K562 (cell line): Measurements from ENCODE around the gene TMOD2.

Source experiments
- CBX8 ChIP-seq: fragments of 200-600 bp; sonication (generic); IDR thresholded peaks from 2 replicates; pipeline ENCODE4 v1.6.1; 2012; ENCODE audit warnings: borderline replicate concordance, mixed run types, low read depth, mild to moderate bottlenecking, moderate library complexity, mixed read lengths, low read length, control low read depth, inconsistent platforms; ENCODE audit not compliant: poor library complexity, severe bottlenecking; ENCODE audit errors: extremely low read depth
- FOXK2 ChIP-seq, 2 experiments: fragments of 450-650 bp; IDR thresholded peaks in 1 of 2; conservative IDR thresholded peaks in 1 of 2; 2 replicates each; pipeline ENCODE4 v1.6.1; 2016; ENCODE audit warnings: low read depth in 2 of 2, mild to moderate bottlenecking in 1 of 2
- MAFK ChIP-seq: IDR thresholded peaks from 2 replicates; pipeline ENCODE4 v1.6.1; 2011; ENCODE audit warnings: low read length, improper control_type of control experiment
- ZNF347 ChIP-seq: fragments of 450-650 bp; formaldehyde crosslinking; IDR thresholded peaks from 2 replicates; pipeline ENCODE4 v1.4.0; 2020; ENCODE audit warnings: low read depth, mild to moderate bottlenecking, moderate library complexity
- TF ChIP-seq, protein P1 (sequence below), 2 experiments: fragments of 450-650 bp; IDR thresholded peaks; 2 replicates each; pipeline ENCODE4 v1.6.1; 2016
- TF ChIP-seq, protein P2 (sequence below): fragments of 200-800 bp; sonication (Bioruptor generic); IDR thresholded peaks from 2 replicates; pipeline ENCODE4 v1.6.1; 2017; ENCODE audit warnings: missing genetic modification characterization, missing compliant biosample characterization
- TF ChIP-seq, protein P3 (sequence below), 2 experiments: fragments of 450-650 bp; IDR thresholded peaks; 2 replicates each; pipeline ENCODE4 v1.6.1; 2016; ENCODE audit warnings: mild to moderate bottlenecking in 2 of 2, borderline replicate concordance in 1 of 2, low read depth in 1 of 2, moderate library complexity in 1 of 2
- TF ChIP-seq, protein P4 (sequence below): sonication (generic); formaldehyde crosslinking; IDR thresholded peaks from 2 replicates; pipeline ENCODE4 v1.9.0; 2022; ENCODE audit warnings: mild to moderate bottlenecking, missing genetic modification reagents
- TF ChIP-seq, protein P5 (sequence below): fragments of 250-450 bp; sonication (Bioruptor Pico); IDR thresholded peaks from 2 replicates; pipeline ENCODE4 v1.8.0; 2022; ENCODE audit warnings: moderate library complexity, mild to moderate bottlenecking, inconsistent platforms

DNA sequence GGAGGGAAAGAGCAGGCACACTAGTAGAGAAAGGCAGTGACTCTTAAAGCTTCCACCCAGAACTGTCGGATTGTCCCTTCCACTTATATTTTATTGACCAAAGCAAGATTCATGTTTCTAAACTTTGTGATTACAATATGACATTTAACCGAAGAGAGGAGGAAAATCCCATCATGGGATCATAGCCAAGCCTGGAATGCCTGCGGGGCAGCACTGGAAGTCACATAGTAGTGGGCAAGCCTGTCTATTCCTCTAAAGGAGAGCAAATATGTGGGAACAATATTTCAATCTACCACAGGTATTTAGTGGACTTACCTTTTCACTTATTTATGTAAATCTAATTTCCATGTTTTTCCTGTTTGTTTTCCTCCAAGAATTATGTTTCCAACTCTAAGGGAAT lies 74.3 kb downstream of the TMOD2 start:
- TF ChIP-seq, protein P1, sequence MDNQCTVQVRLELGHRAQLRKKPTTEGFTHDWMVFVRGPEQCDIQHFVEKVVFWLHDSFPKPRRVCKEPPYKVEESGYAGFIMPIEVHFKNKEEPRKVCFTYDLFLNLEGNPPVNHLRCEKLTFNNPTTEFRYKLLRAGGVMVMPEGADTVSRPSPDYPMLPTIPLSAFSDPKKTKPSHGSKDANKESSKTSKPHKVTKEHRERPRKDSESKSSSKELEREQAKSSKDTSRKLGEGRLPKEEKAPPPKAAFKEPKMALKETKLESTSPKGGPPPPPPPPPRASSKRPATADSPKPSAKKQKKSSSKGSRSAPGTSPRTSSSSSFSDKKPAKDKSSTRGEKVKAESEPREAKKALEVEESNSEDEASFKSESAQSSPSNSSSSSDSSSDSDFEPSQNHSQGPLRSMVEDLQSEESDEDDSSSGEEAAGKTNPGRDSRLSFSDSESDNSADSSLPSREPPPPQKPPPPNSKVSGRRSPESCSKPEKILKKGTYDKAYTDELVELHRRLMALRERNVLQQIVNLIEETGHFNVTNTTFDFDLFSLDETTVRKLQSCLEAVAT (IDR thresholded peaks at IDR 0.05): no peak
- TF ChIP-seq ZNF347 (CRISPR knock-in tag) (no peak), FOXK2 (conservative IDR thresholded peaks at IDR 0.05 in 1 of 2, IDR thresholded peaks at IDR 0.05 in 1 of 2; ENCODE audit: low read depth in 2 of 2) (no peak), CBX8 (no peak), MAFK (no peak)
- TF ChIP-seq, protein P2, sequence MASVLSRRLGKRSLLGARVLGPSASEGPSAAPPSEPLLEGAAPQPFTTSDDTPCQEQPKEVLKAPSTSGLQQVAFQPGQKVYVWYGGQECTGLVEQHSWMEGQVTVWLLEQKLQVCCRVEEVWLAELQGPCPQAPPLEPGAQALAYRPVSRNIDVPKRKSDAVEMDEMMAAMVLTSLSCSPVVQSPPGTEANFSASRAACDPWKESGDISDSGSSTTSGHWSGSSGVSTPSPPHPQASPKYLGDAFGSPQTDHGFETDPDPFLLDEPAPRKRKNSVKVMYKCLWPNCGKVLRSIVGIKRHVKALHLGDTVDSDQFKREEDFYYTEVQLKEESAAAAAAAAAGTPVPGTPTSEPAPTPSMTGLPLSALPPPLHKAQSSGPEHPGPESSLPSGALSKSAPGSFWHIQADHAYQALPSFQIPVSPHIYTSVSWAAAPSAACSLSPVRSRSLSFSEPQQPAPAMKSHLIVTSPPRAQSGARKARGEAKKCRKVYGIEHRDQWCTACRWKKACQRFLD (CRISPR knock-in tag): no peak
- TF ChIP-seq, protein P3, sequence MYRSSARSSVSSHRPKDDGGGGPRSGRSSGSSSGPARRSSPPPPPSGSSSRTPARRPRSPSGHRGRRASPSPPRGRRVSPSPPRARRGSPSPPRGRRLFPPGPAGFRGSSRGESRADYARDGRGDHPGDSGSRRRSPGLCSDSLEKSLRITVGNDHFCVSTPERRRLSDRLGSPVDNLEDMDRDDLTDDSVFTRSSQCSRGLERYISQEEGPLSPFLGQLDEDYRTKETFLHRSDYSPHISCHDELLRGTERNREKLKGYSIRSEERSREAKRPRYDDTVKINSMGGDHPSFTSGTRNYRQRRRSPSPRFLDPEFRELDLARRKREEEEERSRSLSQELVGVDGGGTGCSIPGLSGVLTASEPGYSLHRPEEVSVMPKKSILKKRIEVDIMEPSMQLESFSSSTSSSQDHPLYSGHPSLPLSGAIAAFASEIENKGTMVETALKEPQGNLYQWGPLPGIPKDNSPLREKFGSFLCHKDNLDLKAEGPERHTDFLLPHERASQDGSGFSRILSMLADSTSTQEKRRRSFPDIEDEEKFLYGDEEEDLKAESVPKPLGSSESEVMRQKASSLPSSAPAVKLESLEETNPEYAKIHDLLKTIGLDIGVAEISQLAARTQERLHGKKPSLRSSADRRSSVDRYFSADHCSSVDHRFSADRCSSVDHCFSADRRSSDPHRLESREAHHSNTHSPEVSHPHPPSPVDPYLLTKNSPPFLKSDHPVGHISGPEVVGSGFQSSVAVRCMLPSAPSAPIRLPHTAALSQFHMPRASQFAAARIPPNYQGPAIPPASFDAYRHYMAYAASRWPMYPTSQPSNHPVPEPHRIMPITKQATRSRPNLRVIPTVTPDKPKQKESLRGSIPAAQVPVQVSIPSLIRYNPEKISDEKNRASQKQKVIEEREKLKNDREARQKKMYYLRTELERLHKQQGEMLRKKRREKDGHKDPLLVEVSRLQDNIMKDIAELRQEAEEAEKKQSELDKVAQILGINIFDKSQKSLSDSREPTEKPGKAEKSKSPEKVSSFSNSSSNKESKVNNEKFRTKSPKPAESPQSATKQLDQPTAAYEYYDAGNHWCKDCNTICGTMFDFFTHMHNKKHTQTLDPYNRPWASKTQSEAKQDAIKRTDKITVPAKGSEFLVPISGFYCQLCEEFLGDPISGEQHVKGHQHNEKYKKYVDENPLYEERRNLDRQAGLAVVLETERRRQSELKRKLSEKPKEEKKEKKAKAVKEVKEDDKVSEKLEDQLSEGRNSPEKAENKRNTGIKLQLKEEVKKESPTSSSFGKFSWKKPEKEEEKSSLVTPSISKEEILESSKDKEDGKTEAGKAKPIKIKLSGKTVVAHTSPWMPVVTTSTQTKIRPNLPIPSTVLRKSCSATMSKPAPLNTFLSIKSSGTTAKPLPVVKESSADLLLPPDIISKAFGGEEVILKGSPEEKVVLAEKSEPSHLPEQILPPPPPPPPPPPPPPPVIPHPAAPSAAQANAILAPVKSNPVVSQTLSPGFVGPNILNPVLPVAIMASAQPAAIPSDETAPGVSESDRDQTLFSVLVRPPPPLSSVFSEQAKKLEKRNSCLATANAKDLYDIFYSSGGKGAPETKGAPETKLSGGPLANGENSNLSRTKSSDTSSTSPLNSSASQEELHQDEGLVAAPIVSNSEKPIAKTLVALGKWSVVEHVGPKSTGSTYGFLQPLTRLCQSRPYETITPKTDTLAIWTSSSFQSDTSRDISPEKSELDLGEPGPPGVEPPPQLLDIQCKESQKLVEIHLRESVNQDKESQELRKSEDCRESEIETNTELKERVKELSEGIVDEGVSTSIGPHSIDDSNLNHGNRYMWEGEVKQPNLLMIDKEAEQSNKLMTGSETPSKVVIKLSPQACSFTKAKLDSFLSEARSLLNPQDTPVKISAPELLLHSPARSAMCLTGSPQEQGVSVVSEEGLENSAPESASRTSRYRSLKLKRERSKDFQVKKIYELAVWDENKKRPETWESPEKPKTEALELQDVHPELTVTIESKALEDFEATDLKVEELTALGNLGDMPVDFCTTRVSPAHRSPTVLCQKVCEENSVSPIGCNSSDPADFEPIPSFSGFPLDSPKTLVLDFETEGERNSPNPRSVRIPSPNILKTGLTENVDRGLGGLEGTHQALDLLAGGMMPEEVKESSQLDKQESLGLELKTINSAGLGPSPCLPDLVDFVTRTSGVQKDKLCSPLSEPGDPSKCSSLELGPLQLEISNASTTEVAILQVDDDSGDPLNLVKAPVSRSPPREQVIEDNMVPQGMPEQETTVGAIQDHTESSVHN (IDR thresholded peaks at IDR 0.05; ENCODE audit: borderline replicate concordance in 1 of 2, low read depth in 1 of 2): no peak
- TF ChIP-seq, protein P4, sequence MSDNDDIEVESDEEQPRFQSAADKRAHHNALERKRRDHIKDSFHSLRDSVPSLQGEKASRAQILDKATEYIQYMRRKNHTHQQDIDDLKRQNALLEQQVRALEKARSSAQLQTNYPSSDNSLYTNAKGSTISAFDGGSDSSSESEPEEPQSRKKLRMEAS (CRISPR knock-in tag): no peak
- TF ChIP-seq, protein P5, sequence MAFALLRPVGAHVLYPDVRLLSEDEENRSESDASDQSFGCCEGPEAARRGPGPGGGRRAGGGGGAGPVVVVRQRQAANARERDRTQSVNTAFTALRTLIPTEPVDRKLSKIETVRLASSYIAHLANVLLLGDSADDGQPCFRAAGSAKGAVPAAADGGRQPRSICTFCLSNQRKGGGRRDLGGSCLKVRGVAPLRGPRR (CRISPR knock-in tag): no peak
